Astrocyte (in vitro differentiated cells and primary cell): ENCODE data around the gene SLC39A7.

Experiments
- CTCF ChIP-seq: IDR thresholded peaks from 2 replicates; pipeline ENCODE4 v1.5.1; 2011; ENCODE audit warnings: low read depth, mild to moderate bottlenecking, inconsistent platforms, low read length, moderate library complexity; ENCODE audit not compliant: insufficient read depth
- EZH2 ChIP-seq: IDR thresholded peaks from 2 replicates; pipeline ENCODE4 v1.6.1; 2012; ENCODE audit warnings: mild to moderate bottlenecking, low read length, inconsistent platforms; ENCODE audit not compliant: insufficient read depth

- TF ChIP-seq EZH2: no peak
- no peak for TF ChIP-seq CTCF
Observed at GRCh38 chr6:33192105-33192646, 8.5 kb upstream of the SLC39A7 start, which contains the start of gene COL11A2.
